SK-N-SH (cell line): Measurements from ENCODE around the gene GAMT. TPM values are rescaled to one million over a fixed set of nuclear protein-coding genes. Genes with fewer than 3 reads are reported as not detected.

Experiments
- CTCF ChIA-PET: fragments of 300-600, 350-600 bp; formaldehyde crosslinking; extraction: SDS; loops from one replicate; lab custom pipeline; 2021; lab: Yijun Ruan, JAX
- POLR2A ChIA-PET: fragments of 350-600 bp; sonication (Branson Sonifier 250); formaldehyde crosslinking; extraction: SDS; loops from one replicate; lab custom pipeline; 2020; ENCODE audit warnings: antibody characterized with exemption, inconsistent platforms; lab: Yijun Ruan, JAX
- DNase-seq: peaks from one replicate; pipeline ENCODE4 v3.0.0; 2012
- H2AFZ ChIP-seq: fragments of 200-600 bp; sonication (generic); 2 replicates; pipeline ENCODE4 v1.8.1; 2016; ENCODE audit warnings: antibody characterized with exemption, mild to moderate bottlenecking, low read depth
- H3F3A ChIP-seq: fragments of 200-600 bp; sonication (generic); replicated peaks from 2 replicates; pipeline ENCODE3; 2016; ENCODE audit warnings: antibody characterized with exemption, mild to moderate bottlenecking; ENCODE audit not compliant: insufficient read depth
- H3K27ac ChIP-seq, 2 experiments: fragments of 200-500 bp in 1 of 2; fragments of 200-600 bp in 1 of 2; sonication (Bioruptor generic) in 1 of 2; sonication (generic), shearing (Covaris generic) in 1 of 2; 2 replicates each; pipeline versions ENCODE4 v1.5.1 to v1.6.1; 2014 to 2016; ENCODE audit warnings: low read depth in 2 of 2, inconsistent platforms in 1 of 2, low read length in 1 of 2, mild to moderate bottlenecking in 1 of 2, mixed read lengths in 1 of 2
- H3K27me3 ChIP-seq: fragments of 200-600 bp; sonication (generic), shearing (Covaris generic); 2 replicates; pipeline ENCODE4 v1.6.1; 2016; ENCODE audit warnings: mixed run types; ENCODE audit not compliant: insufficient read depth
- H3K36me3 ChIP-seq, 2 experiments: fragments of 200-500 bp in 1 of 2; fragments of 200-600 bp in 1 of 2; sonication (Bioruptor generic) in 1 of 2; sonication (generic) in 1 of 2; replicated peaks in 1 of 2; 2 replicates each; pipeline versions ENCODE3 to v1.5.1; 2014 to 2016; ENCODE audit warnings: low read length in 1 of 2, mild to moderate bottlenecking in 1 of 2; ENCODE audit not compliant: insufficient read depth in 2 of 2, control insufficient read depth in 1 of 2
- H3K4me1 ChIP-seq, 2 experiments: fragments of 200-500 bp in 1 of 2; fragments of 200-600 bp in 1 of 2; sonication (Bioruptor generic) in 1 of 2; sonication (generic), shearing (Covaris generic) in 1 of 2; 2 replicates each; pipeline versions ENCODE4 v1.5.1 to v1.6.1; 2014 to 2016; ENCODE audit warnings: low read depth in 1 of 2, low read length in 1 of 2, mixed run types in 1 of 2; ENCODE audit not compliant: insufficient read depth in 2 of 2, control insufficient read depth in 1 of 2
- H3K4me2 ChIP-seq: fragments of 200-600 bp; sonication (generic), shearing (Covaris generic); 2 replicates; pipeline ENCODE4 v1.6.1; 2017; ENCODE audit warnings: mixed run types
- H3K4me3 ChIP-seq, 2 experiments: fragments of 200-500 bp in 1 of 2; fragments of 200-600 bp in 1 of 2; sonication (Bioruptor generic) in 1 of 2; sonication (generic), shearing (Covaris generic) in 1 of 2; 2 replicates each; pipeline versions ENCODE4 v1.5.1 to v1.8.1; 2014 to 2016; ENCODE audit warnings: low read depth in 2 of 2, inconsistent platforms in 1 of 2, low read length in 1 of 2, mild to moderate bottlenecking in 1 of 2, mixed read lengths in 1 of 2, moderate library complexity in 1 of 2
- H3K79me2 ChIP-seq: fragments of 200-600 bp; sonication (generic); 2 replicates; pipeline ENCODE4 v1.8.1; 2017; ENCODE audit warnings: mild to moderate bottlenecking; ENCODE audit not compliant: insufficient read depth
- H3K9ac ChIP-seq: fragments of 200-600 bp; sonication (generic); 2 replicates; pipeline ENCODE4 v1.6.1; 2017; ENCODE audit warnings: mixed run types
- H3K9me2 ChIP-seq: fragments of 200-600 bp; sonication (generic); 2 replicates; pipeline ENCODE4 v1.6.1; 2017; ENCODE audit warnings: mixed run types
- H3K9me3 ChIP-seq: fragments of 200-600 bp; sonication (generic); 2 replicates; pipeline ENCODE4 v1.6.1; 2017; ENCODE audit warnings: mixed run types, mild to moderate bottlenecking, moderate library complexity
- H4K20me1 ChIP-seq: fragments of 200-600 bp; sonication (generic); 2 replicates; pipeline ENCODE4 v1.6.1; 2017; ENCODE audit warnings: mild to moderate bottlenecking, mixed run types; ENCODE audit not compliant: insufficient read depth
- CHD2 ChIP-seq: fragments of 150-350 bp; IDR thresholded peaks from 2 replicates; pipeline ENCODE4 v1.6.1; 2018; ENCODE audit warnings: low read length; ENCODE audit not compliant: partially characterized antibody
- CTCF ChIP-seq: fragments of 200-600 bp; sonication (generic); IDR thresholded peaks from 2 replicates; pipeline ENCODE4 v1.6.1; 2017; ENCODE audit warnings: antibody characterized with exemption, mild to moderate bottlenecking, moderate library complexity
- ELF1 ChIP-seq: IDR thresholded peaks from 2 replicates; pipeline ENCODE4 v1.4.0; 2012
- EZH2phosphoT487 ChIP-seq: fragments of 200-600 bp; sonication (generic); IDR thresholded peaks from 2 replicates; pipeline ENCODE4 v1.6.1; 2017; ENCODE audit warnings: low read depth, mixed run types, mild to moderate bottlenecking, antibody characterized with exemption, moderate library complexity, borderline replicate concordance
- FOSL2 ChIP-seq: IDR thresholded peaks from 2 replicates; pipeline ENCODE4 v1.4.0; 2012; ENCODE audit warnings: low read depth, mild to moderate bottlenecking, moderate library complexity, borderline replicate concordance
- FOXJ3 ChIP-seq: sonication (generic); formaldehyde crosslinking; IDR thresholded peaks from 2 replicates; pipeline ENCODE4 v1.5.1; 2020; ENCODE audit warnings: mild to moderate bottlenecking, missing genetic modification reagents
- FOXM1 ChIP-seq: IDR thresholded peaks from 2 replicates; pipeline ENCODE4 v1.4.0; 2012; ENCODE audit warnings: low read depth, mild to moderate bottlenecking
- GABPA ChIP-seq: IDR thresholded peaks from 2 replicates; pipeline ENCODE4 v1.4.0; 2012; ENCODE audit warnings: low read depth, mild to moderate bottlenecking
- GATA2 ChIP-seq: sonication (generic); formaldehyde crosslinking; IDR thresholded peaks from 2 replicates; pipeline ENCODE4 v1.5.0; 2020; ENCODE audit warnings: mild to moderate bottlenecking, missing genetic modification reagents
- IRF3 ChIP-seq: fragments of 150-350 bp; IDR thresholded peaks from 2 replicates; pipeline ENCODE4 v1.6.1; 2016; ENCODE audit warnings: mild to moderate bottlenecking, low read depth, low read length
- JUND ChIP-seq: IDR thresholded peaks from 2 replicates; pipeline ENCODE4 v1.4.0; 2012
- MAX ChIP-seq: IDR thresholded peaks from 2 replicates; pipeline ENCODE4 v1.4.0; 2012; ENCODE audit warnings: low read depth
- MEF2A ChIP-seq: IDR thresholded peaks from 2 replicates; pipeline ENCODE4 v1.4.0; 2012; ENCODE audit warnings: low read depth, borderline replicate concordance
- NFIC ChIP-seq: IDR thresholded peaks from 2 replicates; pipeline ENCODE4 v1.4.0; 2012; ENCODE audit warnings: borderline replicate concordance
- NRF1 ChIP-seq: IDR thresholded peaks from 2 replicates; pipeline ENCODE4 v1.6.1; 2012; ENCODE audit warnings: low read depth, mild to moderate bottlenecking, low read length
- RAD21 ChIP-seq: IDR thresholded peaks from 2 replicates; pipeline ENCODE4 v1.6.1; 2012; ENCODE audit warnings: mild to moderate bottlenecking, low read length
- RCOR1 ChIP-seq: fragments of 150-350 bp; IDR thresholded peaks from 2 replicates; pipeline ENCODE4 v1.6.1; 2017; ENCODE audit warnings: antibody characterized with exemption, low read length
- REST ChIP-seq: IDR thresholded peaks from 2 replicates; pipeline ENCODE4 v1.6.1; 2012; ENCODE audit warnings: mild to moderate bottlenecking, low read depth, low read length, moderate library complexity
- RFX5 ChIP-seq: IDR thresholded peaks from 2 replicates; pipeline ENCODE4 v1.6.1; 2012; ENCODE audit warnings: mild to moderate bottlenecking, improper control_type of control experiment, low read length
- RXRA ChIP-seq: IDR thresholded peaks from 2 replicates; pipeline ENCODE4 v1.4.0; 2012; ENCODE audit warnings: low read depth, mild to moderate bottlenecking, borderline replicate concordance
- SIN3A ChIP-seq: IDR thresholded peaks from 2 replicates; pipeline ENCODE4 v1.6.1; 2012; ENCODE audit warnings: low read depth, mild to moderate bottlenecking, low read length, moderate library complexity, borderline replicate concordance
- SMC3 ChIP-seq: IDR thresholded peaks from 2 replicates; pipeline ENCODE4 v1.6.1; 2012; ENCODE audit warnings: low read depth, low read length, improper control_type of control experiment
- TAF1 ChIP-seq: IDR thresholded peaks from 2 replicates; pipeline ENCODE4 v1.6.1; 2012; ENCODE audit warnings: low read depth, mild to moderate bottlenecking, low read length, moderate library complexity, borderline replicate concordance
- TCF12 ChIP-seq: IDR thresholded peaks from 2 replicates; pipeline ENCODE4 v1.4.0; 2012
- TEAD4 ChIP-seq: IDR thresholded peaks from 2 replicates; pipeline ENCODE4 v1.4.0; 2012; ENCODE audit warnings: mild to moderate bottlenecking, borderline replicate concordance; ENCODE audit not compliant: insufficient read depth
- USF1 ChIP-seq: IDR thresholded peaks from 2 replicates; pipeline ENCODE4 v1.4.0; 2012; ENCODE audit warnings: low read depth, borderline replicate concordance
- YY1 ChIP-seq: IDR thresholded peaks from 2 replicates; pipeline ENCODE4 v1.4.0; 2012; ENCODE audit warnings: low read depth, mild to moderate bottlenecking
- WGBS: methylation state at CpG from one replicate; pipeline ENCODE4 v1.1.6; 2017; ENCODE audit warnings: low lambda C conversion rate; 5-methylcytosine and 5-hydroxymethylcytosine counted together
- polyA plus RNA-seq, 3 experiments: library from polyadenylated mRNA; depleted of rRNA; stranded (reverse); fragments of >200 nt; gene quantifications; 2 replicates each; pipeline ENCODE4 v1.2.3, GENCODE V29; 2012

The GAMT gene
- 76.5 and 85.3 TPM in 2 replicates for polyA plus RNA-seq (2012; rRNA removed)
- 32.5 and 58.6 TPM in 2 replicates for polyA plus RNA-seq (2012; cell fraction: cytosol; rRNA removed)
- 41.2 and 45.7 TPM in 2 replicates for polyA plus RNA-seq (2012; cell fraction: nucleus; rRNA removed)

GRCh38 chr19:1401138-1401888 is at the start of gene GAMT:
GAMT (minus strand) TSS chr19:1401542; CDS start chr19:1401476, 66 bp downstream.
- ChIA-PET CTCF (interaction anchor here (0.7 to 1.3 kb wide), 3 partner anchors 90 to 126 kb away, joined by 3 to 8 read pairs (median 4); no protein-coding TSS in a partner anchor), POLR2A (no interaction called here)
- no peaks in the 10 kb centered on the region for H3K9me2 ChIP-seq
- WGBS, result 13% methylated on average over 8 of the region's 87 CpGs
- H3K9ac ChIP-seq, result peak within 1 kb of the TSS; percentile 65
- H4K20me1 ChIP-seq, result no peaks in the 10 kb centered on the region
- peak within 1 kb of the TSS in 1 of 2 experiments; percentile 51; a peak in 1 of 4 replicates for H3K27ac ChIP-seq
- DNase-seq, result peak; percentile 98
- H2AFZ ChIP-seq, result peak within 1 kb of the TSS; percentile 93; the same call in 1 of the 2 replicates
- no peaks in the 10 kb centered on the region for H3K36me3 ChIP-seq
- no peaks in the 10 kb centered on the region for H3K9me3 ChIP-seq
- H3K4me3 ChIP-seq, result peak within 1 kb of the TSS; percentile 75 to 79
- H3K27me3 ChIP-seq, result no peaks in the 10 kb centered on the region
- H3K4me1 ChIP-seq, result peaks cover 0 to 6% of the 10 kb centered on the region in 2 experiments; a peak in 1 of 4 replicates
- H3K4me2 ChIP-seq, result peak within 1 kb of the TSS; percentile 99
- H3K79me2 ChIP-seq, result peaks cover 12% of the 10 kb centered on the region; the same call in 1 of the 2 replicates
- peaks cover 13% of the 10 kb centered on the region for H3F3A ChIP-seq
- TF ChIP-seq CTCF (peak; percentile 65), RCOR1 (no peak), USF1 (no peak), FOXJ3 (no peak), REST (no peak), TAF1 (no peak), EZH2phosphoT487 (no peak), CHD2 (peak; percentile 82), GABPA (no peak), NRF1 (peak; percentile 11; the same call in 1 of the 2 replicates), SIN3A (no peak), FOXM1 (no peak), NFIC (no peak), FOSL2 (no peak), SMC3 (no peak), GATA2 (no peak), RXRA (no peak), IRF3 (no peak), MEF2A (no peak), RFX5 (no peak), YY1 (no peak), TCF12 (no peak), RAD21 (no peak), ELF1 (no peak), TEAD4 (no peak), MAX (no peak), JUND (no peak)
